HG03342 (cell line): Measurements from ENCODE around the gene SLC43A3.
"Not testable (repeated sequence)": the region's sequence is repeated elsewhere in the genome, so short reads cannot be mapped to it uniquely, and the experiment has no call there.

Source experiments
- ATAC-seq: cut with Tn5 transposase; IDR thresholded peaks from one replicate; pipeline ENCODE4 v1.9.1; 2021; ENCODE audit warnings: mild to moderate bottlenecking, moderate library complexity; ENCODE audit not compliant: unreplicated experiment

SLC43A3 gene

DNA sequence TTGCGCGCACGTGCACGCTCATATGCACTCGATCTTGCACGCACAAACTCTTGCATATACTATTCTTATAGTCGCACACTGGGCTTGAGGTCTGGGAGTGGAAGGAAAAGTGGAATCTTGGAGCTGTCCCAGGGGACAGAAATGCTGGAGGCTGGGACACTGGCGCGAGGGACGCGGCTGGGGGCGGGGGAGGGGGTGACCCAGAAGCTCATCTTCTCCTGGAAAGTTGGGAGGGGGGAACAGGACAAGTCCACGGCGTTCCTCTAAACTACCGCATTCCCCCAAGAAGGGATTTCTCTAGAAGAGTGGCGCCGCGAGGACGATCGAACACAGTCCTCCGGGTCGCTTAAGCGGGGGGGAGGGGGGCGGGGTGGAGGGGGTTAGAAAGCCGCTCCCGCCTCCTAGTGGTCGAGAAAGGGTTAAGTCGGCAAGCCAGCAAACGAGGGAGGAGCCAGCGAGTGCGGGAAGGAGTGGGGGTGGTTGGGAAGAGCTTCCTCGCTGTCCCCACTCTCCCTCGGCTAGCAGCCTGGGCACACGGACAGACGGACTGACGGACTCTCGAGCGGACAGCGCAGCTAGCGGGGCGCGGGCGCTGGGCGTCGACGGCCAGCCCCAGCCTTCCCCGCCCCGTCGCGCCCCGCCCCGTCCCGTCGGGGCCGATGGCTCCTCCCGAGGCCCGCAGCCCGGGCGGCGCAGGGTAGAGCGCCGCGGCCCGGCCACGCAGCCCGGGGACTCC lies 33.3 kb upstream of the SLC43A3 start, which contains the start of gene RTN4RL2:
TSS of gene RTN4RL2 (plus strand) at position 507 of the 736 bp plus-strand sequence. CDS start 338 bp downstream, outside the sequence.
- ATAC-seq: peak; percentile 39

DNA sequence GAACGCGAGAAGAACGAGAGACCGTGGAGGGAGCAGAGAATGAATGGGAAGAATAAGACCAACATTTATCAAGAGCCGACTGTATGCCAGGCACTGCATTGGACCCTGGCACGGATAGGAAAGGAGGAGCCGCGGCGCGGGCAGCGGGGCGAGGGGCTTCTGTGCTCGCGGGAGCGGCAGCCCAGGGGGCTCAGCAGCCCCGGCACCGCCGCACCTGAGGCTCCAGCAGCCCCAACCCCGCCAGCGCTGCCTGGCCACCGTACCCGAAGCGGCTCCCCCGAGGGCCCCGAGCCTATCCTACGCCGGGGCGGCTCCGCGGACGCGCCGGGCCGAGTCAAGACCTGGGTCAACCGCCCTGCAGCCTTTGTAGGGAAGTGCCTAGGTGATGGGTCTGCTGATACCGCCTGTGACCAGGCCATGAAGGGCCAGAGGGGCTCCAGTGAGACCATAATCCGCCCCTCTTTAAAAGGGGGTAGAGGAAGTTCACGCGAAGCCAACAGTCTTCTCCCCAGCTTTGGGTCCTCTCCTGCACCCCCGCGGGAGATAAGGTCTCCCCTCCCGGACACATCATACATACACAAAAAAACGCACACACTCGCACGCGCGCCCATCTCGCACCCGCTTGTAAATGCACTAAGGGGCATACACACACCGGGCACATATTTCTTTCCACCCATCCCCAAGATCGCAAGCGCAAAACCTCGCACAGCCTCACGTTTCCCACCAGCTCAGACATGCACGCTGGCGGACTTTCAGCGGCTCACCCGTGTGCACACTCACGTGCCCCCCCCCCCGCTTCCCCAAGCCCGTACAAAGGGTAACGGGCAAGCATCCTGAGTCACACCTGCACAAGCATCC lies 32.5 kb upstream of the SLC43A3 start:
- no peak for ATAC-seq

DNA sequence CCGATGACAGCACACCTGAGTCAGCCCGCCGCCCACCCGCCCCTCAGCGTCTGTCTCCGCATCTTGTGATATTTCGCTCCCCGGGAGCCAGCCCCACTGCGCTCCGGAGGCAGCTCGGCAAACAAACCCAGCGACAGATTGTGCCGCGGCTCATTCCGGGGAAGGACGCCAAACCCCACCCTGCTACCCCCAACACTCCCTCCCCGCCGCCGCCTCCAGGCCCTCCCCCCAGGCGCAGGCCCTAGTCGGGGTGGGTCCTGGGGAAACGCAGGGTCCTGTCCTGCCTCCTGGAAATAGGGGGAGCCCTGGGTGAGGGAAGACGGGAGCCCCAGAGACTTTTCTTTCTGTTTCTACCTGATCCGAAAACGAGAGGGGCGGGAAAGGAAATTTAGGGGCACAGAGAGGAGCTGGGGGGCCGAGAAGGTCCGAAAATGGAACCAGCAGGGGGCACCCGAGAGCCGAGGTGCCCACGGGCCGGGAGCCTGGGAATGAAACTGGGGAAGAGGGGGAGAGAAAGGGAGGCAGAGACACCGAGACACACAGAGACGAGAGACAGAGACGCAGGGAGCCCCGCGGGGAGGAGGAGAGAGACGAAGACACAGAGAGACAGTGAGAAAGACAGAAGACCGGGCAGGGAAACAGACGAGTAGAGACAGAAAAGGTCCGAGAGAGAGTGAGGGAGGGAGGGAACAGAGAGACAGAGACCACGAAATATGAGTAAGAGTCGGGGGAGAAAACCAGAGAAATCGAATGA lies 31.7 kb upstream of the SLC43A3 start:
- ATAC-seq: no peak

DNA sequence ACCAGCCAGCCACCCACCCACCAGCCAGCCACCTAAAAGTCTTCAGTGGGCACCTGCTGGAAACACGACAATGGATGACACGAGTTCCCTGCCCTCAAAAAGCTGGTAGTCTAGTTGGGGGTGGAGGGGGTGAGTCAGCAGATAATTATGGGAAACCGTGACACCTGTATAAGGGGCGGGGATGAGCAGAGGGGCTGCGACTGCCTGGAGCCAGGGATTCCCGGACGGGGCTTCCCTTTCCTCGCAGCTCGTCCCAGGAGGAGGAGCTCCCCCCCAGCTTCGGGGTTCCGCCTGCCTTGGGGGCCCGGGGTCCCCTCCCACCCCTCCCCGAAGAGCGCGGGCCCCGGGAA lies 31.1 kb upstream of the SLC43A3 start:
- ATAC-seq: no peak

DNA sequence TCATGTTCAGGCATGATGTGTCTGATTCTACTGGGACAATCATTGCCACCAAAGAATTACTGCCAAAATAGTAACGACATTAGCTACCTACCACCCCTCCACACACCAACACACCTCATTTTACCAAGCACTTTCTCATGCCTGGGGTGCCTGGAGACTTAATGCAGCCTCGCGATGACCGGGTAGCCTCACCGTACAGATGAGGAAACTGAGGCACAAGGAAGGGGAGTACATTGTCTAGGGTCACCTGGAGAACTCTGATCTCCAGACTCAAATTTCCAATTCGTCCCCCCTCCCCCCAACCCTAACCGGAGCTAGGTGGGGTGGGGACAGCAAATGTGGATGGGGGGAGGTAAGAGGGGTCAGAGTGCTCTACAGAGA lies 30.7 kb upstream of the SLC43A3 start:
- ATAC-seq: peak; percentile 9

DNA sequence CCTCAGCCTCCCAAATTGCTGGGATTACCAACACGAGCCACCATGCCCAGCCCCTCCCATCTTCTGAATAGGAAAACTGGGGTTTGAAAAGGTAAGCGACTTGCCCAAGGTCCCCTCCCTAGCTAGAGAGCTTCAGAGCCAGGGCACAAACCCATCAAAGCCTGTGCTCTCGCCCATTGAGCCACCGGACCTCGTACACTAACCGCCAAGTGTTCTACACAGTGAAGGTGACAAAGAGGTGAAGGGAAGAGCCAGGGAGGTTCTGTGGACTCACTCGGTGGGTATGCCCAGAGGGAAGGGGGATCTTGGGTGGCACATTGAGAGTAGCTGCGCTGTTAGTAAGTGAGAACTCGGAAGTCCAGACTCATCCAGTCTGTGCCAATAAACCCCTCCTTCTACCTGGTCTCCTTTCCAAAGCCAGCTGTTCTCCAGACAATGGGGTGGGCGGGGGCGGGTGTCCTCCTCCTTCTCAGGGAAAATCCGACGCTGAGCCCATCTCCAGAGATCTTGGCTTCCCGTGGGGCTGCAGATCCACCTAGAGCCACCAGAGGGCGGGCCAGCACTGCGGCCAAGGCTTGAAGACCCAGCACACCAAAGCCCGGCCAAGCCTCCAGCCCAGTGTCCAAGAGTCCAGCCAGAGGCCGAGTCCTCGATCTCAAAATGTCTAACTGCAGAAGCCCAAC lies 30.2 kb upstream of the SLC43A3 start:
- peak; percentile 63 for ATAC-seq

DNA sequence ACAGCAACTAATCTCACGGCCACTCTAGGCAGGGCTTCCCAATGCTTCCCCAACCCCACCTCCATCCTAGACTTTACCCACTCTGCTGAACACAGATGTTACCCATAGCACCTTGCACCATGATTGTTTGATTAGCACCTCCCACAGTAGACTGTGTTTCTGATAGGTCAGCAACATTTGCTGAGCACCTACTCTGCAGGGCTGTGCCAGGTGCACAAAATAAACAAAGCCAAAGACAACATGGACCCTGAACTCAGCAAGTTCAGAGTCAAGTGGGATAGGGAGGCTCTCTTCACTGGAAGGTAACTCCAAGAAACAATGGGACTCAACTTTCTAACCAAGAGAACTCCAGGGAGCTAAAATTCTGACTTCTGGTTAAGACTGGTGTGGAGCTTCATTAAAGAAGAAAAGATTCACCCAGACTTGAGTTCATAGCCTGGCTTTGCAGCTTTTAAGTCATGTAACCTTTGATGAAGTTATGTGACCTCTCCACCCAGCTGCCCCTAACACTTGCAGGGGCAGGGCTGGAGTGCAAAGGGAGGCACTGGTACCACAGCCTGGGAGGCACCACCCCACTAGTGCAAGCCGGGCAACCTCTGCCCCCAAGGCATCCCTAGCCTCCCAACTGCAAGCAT lies 26.7 kb upstream of the SLC43A3 start:
- ATAC-seq: no peak

DNA sequence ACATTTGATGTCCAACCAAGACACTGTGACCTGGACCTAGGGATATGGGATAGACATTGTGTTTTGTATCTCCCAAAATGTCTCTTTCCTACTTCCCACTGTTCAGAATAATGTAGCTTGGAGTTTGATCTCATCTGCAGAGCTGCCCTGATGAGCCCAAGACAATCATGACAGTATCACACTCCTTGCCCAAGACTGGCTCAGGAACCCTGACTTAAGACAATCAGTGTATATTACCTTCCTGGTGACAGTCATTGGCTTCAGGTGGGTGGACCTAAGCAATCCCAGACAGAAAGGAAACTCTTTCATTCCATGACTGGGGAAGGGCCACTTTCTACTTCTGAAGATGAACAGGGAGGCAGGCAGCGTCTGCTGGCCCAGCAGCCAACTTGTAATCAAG lies 19.1 kb upstream of the SLC43A3 start:
- ATAC-seq: no peak

DNA sequence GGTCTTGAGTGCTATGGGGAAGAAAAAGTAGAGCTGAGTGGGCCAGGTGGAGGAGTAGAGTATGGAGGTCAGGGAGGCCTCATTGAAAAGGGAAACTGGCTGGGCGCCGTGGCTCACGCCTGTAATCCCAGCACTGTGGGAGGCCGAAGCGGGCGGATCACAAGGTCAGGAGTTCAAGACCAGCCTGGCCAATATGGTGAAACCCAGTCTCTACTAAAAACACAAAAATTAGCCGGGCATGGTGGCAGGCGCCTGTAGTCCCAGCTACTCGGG lies 18.1 kb upstream of the SLC43A3 start:
- ATAC-seq: not testable (repeated sequence)

DNA sequence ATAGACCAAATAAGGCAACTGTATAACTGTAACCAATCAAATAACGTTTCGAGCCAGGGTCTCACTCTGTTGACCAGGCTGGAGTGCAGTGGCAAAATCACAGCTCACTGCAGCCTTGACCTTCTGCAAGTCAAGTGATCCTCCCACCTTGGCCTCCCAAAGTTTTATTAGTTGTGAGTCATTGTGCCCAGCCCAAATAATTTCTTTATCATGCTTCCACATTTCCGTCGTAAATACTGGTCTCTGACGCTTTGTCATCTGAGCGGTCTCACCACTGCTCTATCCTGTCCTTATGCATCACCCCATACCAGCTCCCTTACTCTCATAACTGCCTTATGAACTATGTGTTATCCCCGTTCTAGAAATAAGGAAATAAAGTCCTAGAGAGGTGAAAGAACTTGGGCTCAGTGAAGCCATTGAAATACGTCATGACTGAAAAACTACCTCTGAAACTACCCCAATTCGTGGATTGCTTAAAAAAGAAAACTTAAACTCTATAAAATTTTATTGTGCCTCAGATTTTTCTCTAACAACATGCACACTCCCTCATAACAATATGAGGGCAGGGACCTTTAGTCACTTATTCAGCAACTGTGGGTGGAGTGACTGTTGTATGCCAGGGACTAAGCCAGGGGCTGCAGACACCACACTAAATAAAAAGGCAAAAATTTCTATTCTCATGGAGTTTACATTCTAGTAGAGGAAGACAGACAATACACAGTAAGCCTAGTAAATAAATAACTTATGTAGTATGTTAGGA lies 17.6 kb upstream of the SLC43A3 start:
- no peak for ATAC-seq

DNA sequence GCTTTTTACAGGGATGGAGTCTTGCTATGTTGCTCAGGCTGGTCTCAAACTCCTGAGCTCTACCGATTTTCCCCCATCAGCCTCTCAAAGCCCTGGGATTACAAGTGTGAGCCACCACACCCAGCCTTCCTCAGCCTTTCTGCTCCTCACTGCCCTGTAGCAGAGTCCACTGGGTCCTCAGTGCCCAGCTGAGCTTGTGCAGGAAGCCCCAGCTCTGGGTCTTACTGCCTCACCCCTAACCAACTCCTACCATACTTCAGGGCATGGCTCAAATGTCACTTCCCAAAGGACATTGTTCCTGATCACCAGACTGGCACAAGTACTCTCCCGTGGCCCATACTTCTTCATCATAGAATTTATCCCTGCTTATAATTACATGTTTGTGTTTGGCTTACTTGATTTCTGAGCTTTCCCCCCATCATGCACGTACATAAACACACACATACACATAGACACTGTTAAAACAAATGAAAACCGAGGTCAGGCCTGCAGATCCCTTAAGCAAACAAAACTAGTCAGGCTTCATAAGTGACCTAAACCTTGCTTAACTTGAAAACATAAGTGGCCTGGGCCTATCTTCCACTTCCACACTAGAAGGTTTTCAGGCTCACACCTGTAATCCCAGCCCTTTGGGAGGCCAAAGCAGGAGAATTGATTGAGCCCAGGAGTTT lies 14.0 kb upstream of the SLC43A3 start:
- ATAC-seq: no peak

DNA sequence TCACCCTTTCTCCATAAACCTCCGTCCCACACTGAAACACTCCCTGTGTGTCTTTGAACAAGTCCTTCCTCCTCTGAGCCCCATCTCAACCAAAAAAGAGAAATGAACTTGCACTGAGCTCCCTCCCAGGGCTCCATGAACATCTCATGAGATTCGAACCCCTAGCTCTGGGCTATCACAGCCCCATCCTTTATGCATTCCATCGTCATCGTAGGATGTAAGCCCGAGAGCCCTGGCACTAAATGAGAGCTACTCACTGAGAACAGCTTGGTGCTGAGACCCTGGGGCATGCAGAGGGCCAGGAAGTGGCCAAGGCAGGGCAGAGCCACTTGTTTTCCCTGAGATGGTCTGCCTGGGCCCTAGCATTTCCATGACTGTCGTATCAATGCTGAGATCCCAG lies 12.9 kb upstream of the SLC43A3 start:
- ATAC-seq: no peak

DNA sequence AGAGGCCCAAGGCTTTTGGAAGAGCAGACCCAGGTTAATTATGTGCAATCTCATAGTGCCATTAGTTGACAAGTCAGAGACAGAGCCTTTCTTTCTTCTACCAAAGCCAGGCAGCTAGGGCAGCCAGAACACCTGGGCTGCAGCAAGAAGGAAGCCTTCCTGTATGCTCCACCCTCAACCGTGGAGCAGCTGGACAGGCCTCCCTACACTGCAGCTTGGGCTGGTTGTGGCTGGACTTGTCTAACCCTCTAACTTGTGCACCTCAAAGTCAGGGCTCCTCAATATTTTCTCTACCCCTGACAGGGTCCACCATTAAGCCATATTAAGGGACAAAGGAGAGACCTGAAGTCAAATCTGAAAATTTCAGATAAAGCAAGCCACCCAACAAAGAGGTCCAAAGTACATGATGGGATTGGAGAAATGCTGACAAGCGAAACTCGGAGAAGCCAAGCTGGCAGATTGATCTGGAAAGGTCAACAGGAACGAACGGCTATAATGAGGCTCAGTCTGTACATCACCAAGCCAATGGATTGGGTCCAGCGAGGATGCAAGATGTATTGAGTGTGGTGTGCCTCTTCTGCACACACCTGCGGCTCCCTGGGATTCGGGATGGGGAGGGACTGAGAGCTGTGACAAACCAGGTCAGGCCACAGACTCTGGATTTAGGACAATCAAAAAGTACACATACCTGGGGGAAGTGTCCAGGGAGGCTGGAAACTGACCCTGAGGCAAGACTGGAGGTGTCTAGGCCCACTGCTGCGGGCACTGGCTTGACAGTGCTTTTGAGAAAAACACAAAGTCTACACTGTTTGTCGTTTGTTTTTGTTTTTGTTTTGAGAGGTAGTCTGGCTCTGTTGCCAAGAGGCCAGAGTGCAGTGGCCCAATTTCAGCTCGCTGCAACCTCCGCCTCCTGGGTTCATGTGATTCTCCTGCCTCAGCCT lies 11.7 kb upstream of the SLC43A3 start:
- no peak for ATAC-seq

DNA sequence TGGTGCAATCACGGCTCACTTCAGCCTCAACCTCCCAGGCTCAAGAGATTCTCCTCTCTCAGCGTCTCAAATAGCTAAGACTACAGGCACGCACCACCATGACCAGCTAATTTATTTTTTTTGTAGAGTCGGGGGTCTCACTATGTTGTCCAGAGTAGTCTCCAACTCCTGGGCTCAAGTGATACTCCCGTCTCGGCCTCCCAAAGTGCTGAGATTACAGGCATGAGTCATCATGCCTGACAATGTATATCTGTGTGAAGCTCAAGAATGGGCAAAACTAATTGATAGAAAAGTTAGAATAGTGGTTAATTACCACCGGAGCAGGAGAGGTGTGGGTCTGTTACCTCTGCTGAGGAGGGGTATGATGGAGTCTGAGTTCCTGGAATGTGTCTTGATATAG lies 9.1 kb upstream of the SLC43A3 start:
- ATAC-seq: no peak

DNA sequence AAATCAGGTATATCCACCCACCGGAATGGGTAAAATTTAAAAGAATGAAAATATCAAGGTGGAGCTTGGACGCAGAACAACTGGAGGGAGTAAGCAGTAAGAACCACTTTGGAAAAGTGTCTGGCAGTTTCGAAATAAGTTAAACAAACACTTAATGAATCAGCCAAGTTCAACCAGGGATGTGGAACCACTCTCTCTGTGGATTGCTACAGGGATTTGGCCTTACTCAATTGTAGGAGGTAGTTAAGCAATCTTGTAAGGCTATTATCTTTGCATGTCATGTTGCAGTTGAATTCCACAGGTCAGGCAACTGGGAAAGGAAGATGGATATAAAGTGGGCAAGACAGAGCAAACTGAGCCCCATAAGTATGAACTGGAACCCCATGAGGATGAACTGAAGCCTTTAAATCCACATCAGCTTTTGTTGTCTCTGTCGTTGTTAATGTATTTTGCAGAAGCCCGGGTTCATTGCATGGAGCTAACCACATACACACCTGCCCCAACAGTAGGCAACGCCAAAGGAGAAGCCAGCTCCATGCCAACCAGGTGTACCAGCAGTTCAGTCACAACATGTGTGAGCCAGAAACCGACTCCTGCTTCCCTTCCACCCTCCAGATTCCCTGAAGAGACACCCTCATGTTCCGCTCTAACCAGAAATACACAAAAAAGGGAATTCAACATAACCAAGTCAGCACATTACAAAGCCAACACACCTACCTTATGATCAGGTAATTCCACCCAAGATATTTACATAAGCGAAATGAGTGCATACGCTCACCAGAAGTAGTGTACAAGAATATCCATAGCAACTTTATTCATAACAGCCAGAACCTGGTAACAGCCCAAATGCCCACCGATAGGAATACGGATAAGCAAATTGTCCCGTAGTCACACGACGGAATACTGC lies 8.0 kb upstream of the SLC43A3 start:
- no peak for ATAC-seq

DNA sequence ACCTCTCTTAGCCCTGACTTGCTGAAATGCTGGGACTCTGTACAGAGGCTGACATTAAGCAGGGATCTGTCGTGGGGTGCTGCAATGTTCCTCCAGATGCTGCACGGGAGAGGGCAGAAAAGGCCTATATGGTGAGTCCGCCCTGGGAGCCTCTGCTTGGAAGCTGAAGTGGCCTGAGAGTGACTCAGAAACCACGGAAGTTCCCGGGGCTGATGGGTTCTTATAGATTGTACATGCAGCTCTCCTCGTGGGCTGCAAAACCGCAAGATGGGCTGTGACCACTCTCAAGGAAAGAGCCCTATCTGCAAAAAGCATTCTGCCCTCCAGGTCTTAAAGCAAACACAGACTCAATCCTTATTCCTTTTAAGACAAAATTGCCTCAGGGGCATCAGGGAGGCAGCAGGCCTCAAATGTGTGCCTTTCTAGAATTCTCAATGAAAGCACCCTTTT lies 5.8 kb upstream of the SLC43A3 start:
- ATAC-seq: no peak

DNA sequence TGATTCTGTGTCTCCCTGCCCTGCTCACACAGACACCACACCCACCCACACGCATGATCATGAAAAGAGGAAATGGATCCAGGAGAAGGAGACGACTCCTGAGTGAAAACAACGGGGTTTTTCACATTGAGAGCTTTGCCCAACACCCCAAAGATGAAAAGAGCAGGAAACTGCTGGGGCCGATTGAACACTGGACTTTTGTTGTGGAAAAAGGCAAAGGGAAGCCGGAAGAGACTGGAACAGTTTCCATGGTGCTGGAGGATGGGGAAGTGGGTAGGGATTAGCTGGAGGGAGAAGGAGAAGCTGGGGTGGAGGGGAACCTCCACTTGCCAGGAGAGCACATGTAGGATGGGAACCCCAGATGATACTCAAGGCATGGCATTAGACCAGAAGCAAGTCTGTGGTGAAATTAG lies 5.2 kb upstream of the SLC43A3 start:
- ATAC-seq: no peak
